ENCODE data around the gene ANAPC2. TPM values are rescaled to one million over a fixed set of nuclear protein-coding genes. Genes with fewer than 3 reads are reported as not detected.

ANAPC2 gene
- total RNA-seq, 1 donor from 2014 or later = 18.9 TPM

DNA sequence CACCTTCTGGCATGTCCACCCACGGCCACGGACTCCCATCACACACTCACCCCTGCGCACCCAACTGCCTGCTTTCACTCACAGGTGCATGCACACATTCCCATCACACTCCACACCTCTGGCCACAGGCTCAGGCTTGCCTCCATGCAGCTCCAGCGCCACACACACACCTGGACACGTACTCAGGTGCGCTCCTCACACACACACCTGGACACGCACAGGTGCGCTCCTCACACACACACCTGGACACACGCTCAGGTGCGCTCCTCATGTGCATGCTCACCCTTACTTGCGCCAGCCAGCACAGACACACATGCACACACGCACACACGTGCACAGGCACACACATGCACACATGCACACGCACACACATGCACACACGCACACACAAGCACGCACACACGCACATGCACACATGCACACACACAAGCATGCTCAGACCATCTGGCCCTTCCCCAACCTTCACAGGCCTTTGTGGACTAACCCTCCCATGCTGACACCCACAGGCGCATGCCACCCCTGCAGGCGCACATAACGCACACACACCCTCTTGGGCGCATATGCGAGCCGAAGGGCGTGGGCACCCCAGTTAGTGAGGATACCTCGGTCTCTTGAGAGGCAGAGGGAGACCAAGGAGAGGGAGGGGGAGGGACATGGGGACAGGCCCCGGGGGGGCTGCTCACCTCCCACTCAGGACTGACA lies 41.1 kb downstream of the ANAPC2 start:
- no peaks in the 10 kb centered on the region for H3K36me3 Mint-ChIP-seq
- peaks cover 3% of the 10 kb centered on the region for H3K9me3 Mint-ChIP-seq
- Histone ChIP-seq H3F3A (ENCODE audit: low read depth) (peaks cover 10% of the 10 kb centered on the region), H3K79me2 (ENCODE audit: low read depth) (no peaks in the 10 kb centered on the region), H3K4me2 (no peak overlapping the region), H3K27me3 (peaks cover 89% of the 10 kb centered on the region), H3K9ac (no peak overlapping the region), H3K27ac (no peak overlapping the region), H3K9me3 (ENCODE audit: low read depth) (no peaks in the 10 kb centered on the region), H3K4me3 (no peak overlapping the region), H2AFZ (replicated peaks) (no peak overlapping the region), H4K20me1 (ENCODE audit: low read depth) (no peaks in the 10 kb centered on the region), H3K4me1 (no peaks in the 10 kb centered on the region), H3K36me3 (no peaks in the 10 kb centered on the region)
- no peak for DNase-seq (ENCODE audit: low spot score)
- H3K4me3 Mint-ChIP-seq = peak overlapping the region; percentile 61
- H3K4me1 Mint-ChIP-seq = no peaks in the 10 kb centered on the region
- H3K27me3 Mint-ChIP-seq (ENCODE audit: insufficient read depth, low read depth) = peaks cover 35% of the 10 kb centered on the region
- TF ChIP-seq, protein P1, sequence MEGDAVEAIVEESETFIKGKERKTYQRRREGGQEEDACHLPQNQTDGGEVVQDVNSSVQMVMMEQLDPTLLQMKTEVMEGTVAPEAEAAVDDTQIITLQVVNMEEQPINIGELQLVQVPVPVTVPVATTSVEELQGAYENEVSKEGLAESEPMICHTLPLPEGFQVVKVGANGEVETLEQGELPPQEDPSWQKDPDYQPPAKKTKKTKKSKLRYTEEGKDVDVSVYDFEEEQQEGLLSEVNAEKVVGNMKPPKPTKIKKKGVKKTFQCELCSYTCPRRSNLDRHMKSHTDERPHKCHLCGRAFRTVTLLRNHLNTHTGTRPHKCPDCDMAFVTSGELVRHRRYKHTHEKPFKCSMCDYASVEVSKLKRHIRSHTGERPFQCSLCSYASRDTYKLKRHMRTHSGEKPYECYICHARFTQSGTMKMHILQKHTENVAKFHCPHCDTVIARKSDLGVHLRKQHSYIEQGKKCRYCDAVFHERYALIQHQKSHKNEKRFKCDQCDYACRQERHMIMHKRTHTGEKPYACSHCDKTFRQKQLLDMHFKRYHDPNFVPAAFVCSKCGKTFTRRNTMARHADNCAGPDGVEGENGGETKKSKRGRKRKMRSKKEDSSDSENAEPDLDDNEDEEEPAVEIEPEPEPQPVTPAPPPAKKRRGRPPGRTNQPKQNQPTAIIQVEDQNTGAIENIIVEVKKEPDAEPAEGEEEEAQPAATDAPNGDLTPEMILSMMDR (IDR thresholded peaks at IDR 0.05) = no peak
- no peak for TF ChIP-seq EZH2 (IDR thresholded peaks at IDR 0.05)
- TF ChIP-seq EZH2phosphoT487 (IDR thresholded peaks at IDR 0.05) = no peak
- peak overlapping the region; percentile 39 for H3K27ac Mint-ChIP-seq

DNA sequence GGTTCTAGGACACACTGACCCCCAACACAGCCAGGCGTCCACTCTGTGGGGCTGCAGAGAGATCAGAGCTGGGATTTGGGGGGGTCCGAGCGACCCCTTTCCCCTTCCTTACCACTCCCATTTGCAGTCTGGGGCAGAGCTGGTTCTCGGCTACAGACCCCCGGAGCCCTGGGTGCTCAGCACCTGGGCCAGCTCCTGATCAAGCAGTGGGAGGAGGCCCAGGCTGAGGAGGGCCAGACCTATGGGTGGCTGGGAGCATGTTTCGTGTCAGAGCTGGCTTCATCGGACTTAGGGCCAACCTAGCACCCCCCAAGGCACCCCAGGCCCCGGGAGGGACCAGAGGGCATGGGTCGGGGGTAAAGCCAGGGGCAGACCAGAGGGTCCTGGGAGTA lies 41.8 kb downstream of the ANAPC2 start:
- Histone ChIP-seq H3K4me2 (no peak overlapping the region), H3F3A (ENCODE audit: low read depth) (peaks cover 6% of the 10 kb centered on the region), H3K4me1 (no peaks in the 10 kb centered on the region), H4K20me1 (ENCODE audit: low read depth) (peaks cover under 1% of the 10 kb centered on the region), H3K27me3 (peaks cover 90% of the 10 kb centered on the region), H3K9ac (no peak overlapping the region), H3K27ac (no peak overlapping the region), H3K9me3 (ENCODE audit: low read depth) (no peaks in the 10 kb centered on the region), H3K79me2 (ENCODE audit: low read depth) (no peaks in the 10 kb centered on the region), H2AFZ (replicated peaks) (no peak overlapping the region), H3K36me3 (no peaks in the 10 kb centered on the region), H3K4me3 (no peak overlapping the region)
- Mint-ChIP-seq H3K27me3 (ENCODE audit: insufficient read depth, low read depth) (peaks cover 40% of the 10 kb centered on the region), H3K4me1 (no peaks in the 10 kb centered on the region), H3K36me3 (no peaks in the 10 kb centered on the region), H3K27ac (no peak overlapping the region), H3K4me3 (no peak overlapping the region), H3K9me3 (peaks cover 3% of the 10 kb centered on the region)
- peak; percentile 39 for DNase-seq (ENCODE audit: low spot score)
- TF ChIP-seq EZH2phosphoT487 (IDR thresholded peaks at IDR 0.05) (no peak), EZH2 (IDR thresholded peaks at IDR 0.05) (no peak)
- TF ChIP-seq, protein P1 (IDR thresholded peaks at IDR 0.05) = no peak

DNA sequence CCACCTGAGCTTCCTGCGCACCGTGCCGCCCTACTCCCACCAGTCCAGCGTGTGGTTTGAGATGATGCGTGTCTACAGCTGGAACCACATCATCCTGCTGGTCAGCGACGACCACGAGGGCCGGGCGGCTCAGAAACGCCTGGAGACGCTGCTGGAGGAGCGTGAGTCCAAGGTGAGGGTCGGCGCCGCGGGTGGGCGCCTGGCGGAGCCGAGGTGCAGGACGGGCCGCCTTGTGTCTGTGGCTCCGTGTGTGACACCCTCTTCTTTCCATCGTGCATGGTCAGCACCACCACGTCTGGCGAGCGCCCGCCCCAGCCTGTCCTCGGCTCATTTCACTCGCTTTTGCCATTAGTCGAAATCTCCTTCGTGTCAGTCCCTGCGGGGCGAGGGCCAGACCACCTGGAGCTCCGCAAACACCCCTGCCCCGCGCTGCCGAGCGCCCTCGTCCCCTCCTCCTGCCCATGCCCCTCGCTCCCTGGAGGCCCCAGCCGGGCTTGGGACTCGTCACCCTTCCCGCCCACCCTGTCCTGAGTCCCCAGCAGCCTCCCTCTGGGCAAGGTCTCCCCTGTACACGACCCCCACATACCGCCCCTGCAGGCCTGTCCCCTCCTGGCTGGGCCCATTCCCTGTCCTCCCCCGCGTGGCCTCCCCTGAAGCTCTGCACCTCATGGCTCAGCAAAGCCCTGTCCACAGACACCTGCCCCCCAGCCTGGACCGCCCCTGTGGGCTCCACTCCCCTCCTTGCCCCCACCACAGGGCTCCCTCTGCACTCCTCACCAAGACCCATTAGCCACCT lies 42.4 kb downstream of the ANAPC2 start:
- no peak for DNase-seq (ENCODE audit: low spot score)
- H3K9me3 Mint-ChIP-seq = no peaks in the 10 kb centered on the region
- H3K9me3 ChIP-seq (ENCODE audit: low read depth) = no peaks in the 10 kb centered on the region
- H3K27ac Mint-ChIP-seq = no peak overlapping the region
- H3K4me3 ChIP-seq = no peak overlapping the region
- no peak overlapping the region for H3K4me3 Mint-ChIP-seq
- H3K27me3 Mint-ChIP-seq (ENCODE audit: insufficient read depth, low read depth) = peaks cover 40% of the 10 kb centered on the region
- peaks cover 90% of the 10 kb centered on the region for H3K27me3 ChIP-seq
- no peaks in the 10 kb centered on the region for H3K36me3 ChIP-seq
- H2AFZ ChIP-seq (replicated peaks) = no peak overlapping the region
- H3K79me2 ChIP-seq (ENCODE audit: low read depth) = no peaks in the 10 kb centered on the region
- no peaks in the 10 kb centered on the region for H3K4me1 Mint-ChIP-seq
- H3K4me1 ChIP-seq = no peaks in the 10 kb centered on the region
- TF ChIP-seq EZH2phosphoT487 (IDR thresholded peaks at IDR 0.05) (no peak), EZH2 (IDR thresholded peaks at IDR 0.05) (no peak)
- TF ChIP-seq, protein P1 (IDR thresholded peaks at IDR 0.05) = no peak
- H3K36me3 Mint-ChIP-seq = no peaks in the 10 kb centered on the region
- no peak overlapping the region for H3K4me2 ChIP-seq
- H3K9ac ChIP-seq = no peak overlapping the region
- no peak overlapping the region for H3K27ac ChIP-seq
- peaks cover under 1% of the 10 kb centered on the region for H3F3A ChIP-seq (ENCODE audit: low read depth)
- peaks cover 7% of the 10 kb centered on the region for H4K20me1 ChIP-seq (ENCODE audit: low read depth)
